H1 (cell line): Measurements from ENCODE around the gene ALPK3. TPM values are rescaled to one million over a fixed set of nuclear protein-coding genes. Genes with fewer than 3 reads are reported as not detected.

Experiments used
- CTCF ChIA-PET: fragments of 300-600 bp; sonication (Branson Sonifier 250); formaldehyde crosslinking; loops from one replicate; lab custom pipeline; 2021; ENCODE audit not compliant: partially characterized antibody; lab: Charles Lee
- POLR2A ChIA-PET: fragments of 300-600 bp; sonication (Branson Sonifier 250); formaldehyde crosslinking; loops from one replicate; lab custom pipeline; 2021; ENCODE audit warnings: inconsistent platforms; ENCODE audit not compliant: partially characterized antibody; lab: Charles Lee
- DNase-seq, 2 experiments: peaks; one replicate each; pipeline versions ENCODE4 v3.0.0 to v3.0.0-alpha.2; 2010 to 2022; ENCODE audit warnings: low spot score in 2 of 2, low read depth in 1 of 2, mixed read lengths in 1 of 2
- FAIRE-seq: peaks from 2 replicates; lab custom pipeline; 2011; peaks lifted over from hg19 to GRCh38; lab: Jason Lieb, UNC
- H2AFZ ChIP-seq: 2 replicates; pipeline ENCODE4 v1.8.1; 2012; ENCODE audit warnings: low read length, inconsistent platforms
- H2AK5ac ChIP-seq: 2 replicates; pipeline ENCODE4 v1.6.1; 2013; ENCODE audit warnings: low read depth, low read length
- H2BK120ac ChIP-seq: replicated peaks from 2 replicates; pipeline ENCODE3; 2013; ENCODE audit warnings: low read depth, low read length, inconsistent platforms
- H2BK12ac ChIP-seq: 2 replicates; pipeline ENCODE4 v1.6.1; 2013; ENCODE audit warnings: low read depth, low read length
- H2BK15ac ChIP-seq: 2 replicates; pipeline ENCODE4 v1.6.1; 2013; ENCODE audit warnings: low read length
- H2BK20ac ChIP-seq: 2 replicates; pipeline ENCODE4 v1.6.1; 2013; ENCODE audit warnings: low read length
- H2BK5ac ChIP-seq: 2 replicates; pipeline ENCODE4 v1.6.1; 2013; ENCODE audit warnings: low read depth, low read length
- H3K14ac ChIP-seq: 2 replicates; pipeline ENCODE4 v1.6.1; 2013; ENCODE audit warnings: inconsistent platforms; ENCODE audit not compliant: insufficient read length
- H3K18ac ChIP-seq: 2 replicates; pipeline ENCODE4 v1.6.1; 2013; ENCODE audit warnings: low read length; ENCODE audit errors: extremely low read depth
- H3K23ac ChIP-seq: 2 replicates; pipeline ENCODE4 v1.6.1; 2013; ENCODE audit warnings: inconsistent platforms; ENCODE audit not compliant: insufficient read length
- H3K23me2 ChIP-seq: 2 replicates; pipeline ENCODE4 v1.6.1; 2013; ENCODE audit warnings: low read depth, low read length
- H3K27ac ChIP-seq: 2 replicates; pipeline ENCODE4 v1.6.1; 2011; ENCODE audit warnings: low read depth, low read length, inconsistent platforms
- H3K27me3 ChIP-seq, 4 experiments: replicated peaks in 1 of 4; 1 replicate in 1 of 4; 2 replicates in 3 of 4; pipeline versions ENCODE4 v1.6.1 to v1.8.1; 2011 to 2013; ENCODE audit warnings: low read length in 3 of 4, mild to moderate bottlenecking in 3 of 4, inconsistent platforms in 2 of 4, mixed read lengths in 2 of 4, moderate library complexity in 1 of 4; ENCODE audit not compliant: control insufficient read depth in 3 of 4, insufficient read depth in 3 of 4; ENCODE audit errors: extremely low read depth in 1 of 4
- H3K36me3 ChIP-seq, 4 experiments: 2 replicates each; pipeline versions ENCODE4 v1.6.1 to v1.8.1; 2011 to 2013; ENCODE audit warnings: mild to moderate bottlenecking in 4 of 4, low read length in 3 of 4, moderate library complexity in 2 of 4, control low read depth in 1 of 4, inconsistent platforms in 1 of 4; ENCODE audit not compliant: insufficient read depth in 4 of 4, control insufficient read depth in 2 of 4
- H3K4ac ChIP-seq: replicated peaks from 2 replicates; pipeline ENCODE3; 2013; ENCODE audit warnings: low read length, low read depth, mixed read lengths, inconsistent platforms; ENCODE audit not compliant: insufficient read length
- H3K4me1 ChIP-seq, 4 experiments: replicated peaks in 1 of 4; 1 replicate in 1 of 4; 2 replicates in 3 of 4; pipeline versions ENCODE4 v1.6.1 to v1.8.1; 2011 to 2013; ENCODE audit warnings: low read length in 3 of 4, inconsistent platforms in 2 of 4, mixed read lengths in 1 of 4; ENCODE audit not compliant: insufficient read depth in 4 of 4, control insufficient read depth in 3 of 4
- H3K4me2 ChIP-seq, 2 experiments: 2 replicates each; pipeline versions ENCODE4 v1.6.1 to v1.8.1; 2011 to 2013; ENCODE audit warnings: low read depth in 2 of 2, low read length in 2 of 2, control low read depth in 1 of 2, inconsistent platforms in 1 of 2, mild to moderate bottlenecking in 1 of 2; ENCODE audit not compliant: insufficient read depth in 1 of 2
- H3K4me3 ChIP-seq, 4 experiments: fragments of 200-600, 300-600 bp in 1 of 4; sonication (generic), shearing (Covaris generic), sonication (Bioruptor Twin) in 1 of 4; 2 replicates each; pipeline versions ENCODE4 v1.5.1 to v1.8.1; 2011 to 2016; ENCODE audit warnings: low read length in 4 of 4, low read depth in 3 of 4, control low read depth in 2 of 4, inconsistent platforms in 2 of 4, mild to moderate bottlenecking in 2 of 4, mixed read lengths in 1 of 4, moderate library complexity in 1 of 4; ENCODE audit not compliant: insufficient read depth in 2 of 4; ENCODE audit errors: extremely low read depth in 1 of 4
- H3K56ac ChIP-seq: replicated peaks from 2 replicates; pipeline ENCODE3; 2013; ENCODE audit warnings: low read depth, mild to moderate bottlenecking, mixed read lengths, low read length, inconsistent platforms; ENCODE audit not compliant: insufficient read length
- H3K79me1 ChIP-seq: 2 replicates; pipeline ENCODE4 v1.6.1; 2013; ENCODE audit warnings: low read depth, low read length, control low read depth
- H3K79me2 ChIP-seq, 2 experiments: 2 replicates each; pipeline versions ENCODE4 v1.6.1 to v1.8.1; 2012 to 2013; ENCODE audit warnings: low read length in 2 of 2, mild to moderate bottlenecking in 2 of 2, inconsistent platforms in 1 of 2; ENCODE audit not compliant: insufficient read depth in 2 of 2, control insufficient read depth in 1 of 2
- H3K9ac ChIP-seq, 4 experiments: replicated peaks in 1 of 4; 1 replicate in 1 of 4; 2 replicates in 3 of 4; pipeline versions ENCODE4 v1.6.1 to v1.8.1; 2011 to 2013; ENCODE audit warnings: low read depth in 3 of 4, low read length in 3 of 4, control low read depth in 2 of 4, mild to moderate bottlenecking in 2 of 4, moderate library complexity in 2 of 4, inconsistent platforms in 1 of 4; ENCODE audit errors: extremely low read depth in 1 of 4
- H3K9me3 ChIP-seq, 2 experiments: 2 replicates each; pipeline versions ENCODE4 v1.6.1 to v1.8.1; 2012 to 2013; ENCODE audit warnings: mild to moderate bottlenecking in 2 of 2, moderate library complexity in 2 of 2, control low read depth in 1 of 2, inconsistent platforms in 1 of 2, low read depth in 1 of 2, low read length in 1 of 2, mixed read lengths in 1 of 2; ENCODE audit not compliant: insufficient read depth in 2 of 2
- H4K20me1 ChIP-seq, 2 experiments: replicated peaks in 1 of 2; 2 replicates each; pipeline versions ENCODE3 to v1.8.1; 2011 to 2013; ENCODE audit warnings: inconsistent platforms in 2 of 2, low read length in 2 of 2, mild to moderate bottlenecking in 1 of 2; ENCODE audit not compliant: insufficient read depth in 2 of 2, control insufficient read depth in 1 of 2
- H4K5ac ChIP-seq: 2 replicates; pipeline ENCODE4 v1.6.1; 2013; ENCODE audit warnings: low read length, low read depth, mixed read lengths, inconsistent platforms; ENCODE audit not compliant: insufficient read length
- H4K8ac ChIP-seq: 2 replicates; pipeline ENCODE4 v1.8.0; 2013; ENCODE audit warnings: mild to moderate bottlenecking, moderate library complexity, low read length, inconsistent platforms; ENCODE audit not compliant: insufficient read depth; ENCODE audit errors: extremely low read depth
- H4K91ac ChIP-seq: replicated peaks from 2 replicates; pipeline ENCODE3; 2013; ENCODE audit warnings: low read length, mixed read lengths, inconsistent platforms; ENCODE audit not compliant: insufficient read length
- ATF2 ChIP-seq: IDR thresholded peaks from 2 replicates; pipeline ENCODE4 v1.6.1; 2012; ENCODE audit warnings: low read length, inconsistent platforms
- BACH1 ChIP-seq: IDR thresholded peaks from 2 replicates; pipeline ENCODE4 v1.6.1; 2012; ENCODE audit warnings: low read length, improper control_type of control experiment
- CHD1 ChIP-seq: IDR thresholded peaks from 2 replicates; pipeline ENCODE4 v1.6.1; 2012; ENCODE audit warnings: low read depth, low read length, improper control_type of control experiment
- CHD2 ChIP-seq: IDR thresholded peaks from 2 replicates; pipeline ENCODE4 v1.6.1; 2012; ENCODE audit warnings: low read length, improper control_type of control experiment
- EGR1 ChIP-seq: IDR thresholded peaks from 2 replicates; pipeline ENCODE4 v1.6.1; 2011; ENCODE audit warnings: low read depth, low read length, borderline replicate concordance
- KDM5A ChIP-seq: fragments of 200-600 bp; IDR thresholded peaks from 2 replicates; pipeline ENCODE4 v1.7.1; 2012; ENCODE audit warnings: mild to moderate bottlenecking, low read length, inconsistent platforms, mixed read lengths
- MAX ChIP-seq: IDR thresholded peaks from 2 replicates; pipeline ENCODE4 v1.6.1; 2012; ENCODE audit warnings: inconsistent platforms
- POLR2A ChIP-seq, 2 experiments: IDR thresholded peaks; 1 replicate in 1 of 2; 2 replicates in 1 of 2; pipeline ENCODE4 v1.6.1; 2011; ENCODE audit warnings: low read depth in 2 of 2, low read length in 2 of 2, mild to moderate bottlenecking in 2 of 2; ENCODE audit errors: control extremely low read depth in 1 of 2
- POLR2AphosphoS5 ChIP-seq: IDR thresholded peaks from 2 replicates; pipeline ENCODE4 v1.6.1; 2011; ENCODE audit warnings: low read depth, low read length
- TAF1 ChIP-seq: IDR thresholded peaks from 2 replicates; pipeline ENCODE4 v1.6.1; 2011; ENCODE audit warnings: mild to moderate bottlenecking, low read depth, low read length
- YY1 ChIP-seq: IDR thresholded peaks from 2 replicates; pipeline ENCODE4 v1.6.1; 2011; ENCODE audit warnings: low read depth, mild to moderate bottlenecking, low read length
- WGBS, 2 experiments: shearing (Covaris generic) in 1 of 2; methylation state at CpG; one replicate each; pipeline versions ENCODE4 v1.1.6 to v1.1.7; 2013 to 2015; ENCODE audit warnings: low lambda C conversion rate in 2 of 2, mixed read lengths in 2 of 2, inconsistent platforms in 1 of 2, low coverage in 1 of 2, missing lambda C conversion rate in 1 of 2; ENCODE audit not compliant: insufficient replicate concordance in 2 of 2, insufficient coverage in 1 of 2, insufficient read length in 1 of 2; ENCODE audit errors: extremely low coverage in 1 of 2, missing lambda C conversion rate in 1 of 2; 5-methylcytosine and 5-hydroxymethylcytosine counted together
- polyA plus RNA-seq, 7 experiments: library from polyadenylated mRNA; depleted of rRNA in 3 of 7; stranded (reverse) in 5 of 7; unstranded in 2 of 7; fragments of >200 nt in 5 of 7; fragments of 200-250 nt in 2 of 7; gene quantifications; 1 replicate in 5 of 7; 2 replicates in 1 of 7; 4 replicates in 1 of 7; pipeline versions ENCODE4 v1.2.1 to v1.2.3, GENCODE V29; 2011 to 2013; ENCODE audit warnings: missing spikeins in 2 of 7, mixed read lengths in 2 of 7
- total RNA-seq: library from RNA; stranded (reverse); fragmentation: NEBNext Ultra II Directional; extraction: Animal tissue kit (Norgen Biotek cat#: 25700); gene quantifications from 2 replicates; pipeline ENCODE4 v1.2.1, GENCODE V29; 2021

ALPK3 gene
- total and polyA plus RNA-seq, 2 of the 8 experiments (the other 6 are each of a cell fraction or from before 2014, with no cell fraction given) = 4.4 to 19.2 TPM

- CTCF ChIA-PET = interaction anchor here (0.6 to 1.2 kb wide), 4 partner anchors 15 to 124 kb away, joined by 3 read pairs; no protein-coding TSS in a partner anchor
- no peak for FAIRE-seq
- TF ChIP-seq YY1 (no peak), POLR2A (IDR thresholded peaks at IDR 0.05; ENCODE audit: control extremely low read depth in 1 of 2, low read depth in 2 of 2, low read length in 2 of 2) (no peak), MAX (no peak), CHD1 (no peak), CHD2 (no peak), BACH1 (no peak), POLR2AphosphoS5 (no peak), TAF1 (no peak), ATF2 (no peak), EGR1 (no peak), KDM5A (no peak)
Observed at GRCh38 chr15:84804005-84804900, 12.9 kb upstream of the ALPK3 start.

More at GRCh38 chr15:84804005-84804900, 12.9 kb upstream of the ALPK3 start:
- no peak overlapping the region for H3K56ac ChIP-seq
- no peak overlapping the region for H2BK20ac ChIP-seq
- H3K4me2 ChIP-seq = no peak overlapping the region
- no peak overlapping the region for H3K4ac ChIP-seq
- no peak overlapping the region for H2BK5ac ChIP-seq
- H2BK120ac ChIP-seq = no peak overlapping the region
- H3K4me3 ChIP-seq = no peak overlapping the region
- H2BK12ac ChIP-seq = no peak overlapping the region
- H4K91ac ChIP-seq = no peak overlapping the region
- no peak overlapping the region for H2AK5ac ChIP-seq
- no peak overlapping the region for H3K14ac ChIP-seq
- H4K20me1 ChIP-seq = peaks cover 0 to 3% of the 10 kb centered on the region in 2 experiments
- H3K36me3 ChIP-seq = peaks cover 0 to 19% (median 12%) of the 10 kb centered on the region in 4 experiments; a peak in 6 of 8 replicates
- no peaks in the 10 kb centered on the region for H3K23me2 ChIP-seq
- POLR2A ChIA-PET = interaction anchor here (0.7 kb wide), 1 partner anchor 14 kb away, joined by 3 read pairs; no protein-coding TSS in a partner anchor
- DNase-seq = no peak
- H2BK15ac ChIP-seq = no peak overlapping the region
- no peak overlapping the region; a peak in 1 of 7 replicates for H3K9ac ChIP-seq
- no peaks in the 10 kb centered on the region for H3K9me3 ChIP-seq
- no peaks in the 10 kb centered on the region for H3K79me2 ChIP-seq
- H3K27me3 ChIP-seq = no peaks in the 10 kb centered on the region
- no peaks in the 10 kb centered on the region for H3K79me1 ChIP-seq
- H3K27ac ChIP-seq = no peak overlapping the region
- peak overlapping the region; percentile 57 for H4K8ac ChIP-seq
- no peak overlapping the region for H3K23ac ChIP-seq
- H3K18ac ChIP-seq = no peak overlapping the region
- H4K5ac ChIP-seq = no peak overlapping the region
- no peak overlapping the region for H2AFZ ChIP-seq
- WGBS, 2 experiments = 79% methylated on average over 4 of the region's 4 CpGs; no CpG with 5 or more reads in 1 of the 2 experiments
- no peaks in the 10 kb centered on the region for H3K4me1 ChIP-seq
